SK-N-MC (cell line): ENCODE data around the gene CTSE.

Source experiments
- DNase-seq: peaks from one replicate; pipeline ENCODE4 v3.0.0-alpha.2; 2011; ENCODE audit warnings: low read depth, low spot score
- H3K27ac ChIP-seq: fragments of 200-600 bp; sonication (generic); 2 replicates; pipeline ENCODE4 v1.5.1; 2016; ENCODE audit warnings: mixed run types
- H3K36me3 ChIP-seq: fragments of 200-600 bp; sonication (generic); 2 replicates; pipeline ENCODE4 v1.6.1; 2017; ENCODE audit warnings: antibody characterized with exemption, low read length, mixed read lengths; ENCODE audit not compliant: insufficient read depth
- H3K4me3 ChIP-seq: fragments of 200-600 bp; sonication (generic); 2 replicates; pipeline ENCODE4 v1.5.1; 2016
- H3K9ac ChIP-seq: fragments of 200-600 bp; sonication (generic); 2 replicates; pipeline ENCODE4 v1.8.0; 2017; ENCODE audit warnings: mixed run types, mixed read lengths; ENCODE audit not compliant: insufficient read length
- H3K9me3 ChIP-seq: fragments of 200-600 bp; sonication (generic); 2 replicates; pipeline ENCODE4 v1.6.1; 2017; ENCODE audit warnings: low read depth, mild to moderate bottlenecking, antibody characterized with exemption, low read length, moderate library complexity, mixed read lengths
- EZH2 ChIP-seq: fragments of 200-600 bp; sonication (generic); IDR thresholded peaks from one replicate; pipeline ENCODE4 v1.6.1; 2017; ENCODE audit warnings: antibody characterized with exemption
- FOXP2 ChIP-seq: optimal IDR thresholded peaks from 2 replicates; pipeline ENCODE3; 2011; ENCODE audit warnings: mild to moderate bottlenecking, moderate library complexity; ENCODE audit not compliant: insufficient read depth; ENCODE audit errors: extremely low read length, control extremely low read depth
- POLR2AphosphoS5 ChIP-seq: IDR thresholded peaks from 2 replicates; pipeline ENCODE4 v1.6.1; 2012; ENCODE audit warnings: mild to moderate bottlenecking, low read depth, low read length, borderline replicate concordance

Gene CTSE

DNA sequence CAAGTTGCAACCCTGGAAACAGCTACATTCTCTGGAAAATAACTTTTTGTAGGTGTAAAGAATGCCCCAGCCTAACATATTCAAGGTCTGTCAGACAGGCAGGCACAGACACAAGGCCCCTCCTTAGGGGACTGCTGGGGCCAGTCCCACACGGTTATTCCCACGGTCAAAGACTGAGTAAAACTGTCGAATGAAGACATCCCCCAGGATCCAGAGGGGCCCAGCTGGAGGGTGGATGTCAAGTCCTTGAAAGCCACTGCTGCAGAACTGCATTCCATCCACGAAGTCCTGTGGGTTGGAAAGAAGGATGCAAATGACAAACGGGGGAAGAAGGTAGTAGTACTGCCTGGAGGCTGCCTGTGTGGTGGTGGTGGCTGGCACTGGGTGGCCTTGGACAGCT, 13.6 kb downstream of the CTSE start:
- no peak for DNase-seq

DNA sequence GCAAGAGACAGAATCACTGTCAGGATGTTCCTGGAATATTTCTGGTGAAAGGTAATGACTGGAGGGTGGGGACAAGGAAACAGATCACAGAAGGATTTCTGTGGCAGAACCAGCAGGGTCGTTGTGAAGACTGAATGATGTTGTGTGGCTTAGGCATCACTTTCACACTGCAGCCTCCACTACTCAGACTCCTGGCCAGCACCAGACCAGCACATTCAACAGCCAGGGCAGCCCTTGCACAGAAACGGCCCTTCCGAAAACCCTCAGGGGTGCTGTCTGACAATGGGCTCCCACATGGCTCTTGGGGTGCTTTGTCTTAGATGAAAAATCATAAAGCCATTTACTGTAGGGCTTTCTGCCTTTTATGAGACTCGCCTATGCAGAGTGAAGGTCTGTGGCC, 16.7 kb downstream of the CTSE start:
- Histone ChIP-seq H3K9ac (no peak overlapping the region), H3K36me3 (no peaks in the 10 kb centered on the region), H3K9me3 (no peaks in the 10 kb centered on the region), H3K4me3 (no peak overlapping the region), H3K27ac (no peak overlapping the region)
- no peak for TF ChIP-seq EZH2
- no peak for TF ChIP-seq POLR2AphosphoS5
- TF ChIP-seq FOXP2 = no peak
- DNase-seq = no peak

More for the DNA sequence above, 13.6 kb downstream of the CTSE start:
- Histone ChIP-seq H3K9me3 (no peaks in the 10 kb centered on the region), H3K27ac (no peak overlapping the region), H3K4me3 (no peak overlapping the region), H3K9ac (no peak overlapping the region), H3K36me3 (no peaks in the 10 kb centered on the region)
- no peak for TF ChIP-seq POLR2AphosphoS5
- TF ChIP-seq EZH2 = no peak
- no peak for TF ChIP-seq FOXP2

DNA sequence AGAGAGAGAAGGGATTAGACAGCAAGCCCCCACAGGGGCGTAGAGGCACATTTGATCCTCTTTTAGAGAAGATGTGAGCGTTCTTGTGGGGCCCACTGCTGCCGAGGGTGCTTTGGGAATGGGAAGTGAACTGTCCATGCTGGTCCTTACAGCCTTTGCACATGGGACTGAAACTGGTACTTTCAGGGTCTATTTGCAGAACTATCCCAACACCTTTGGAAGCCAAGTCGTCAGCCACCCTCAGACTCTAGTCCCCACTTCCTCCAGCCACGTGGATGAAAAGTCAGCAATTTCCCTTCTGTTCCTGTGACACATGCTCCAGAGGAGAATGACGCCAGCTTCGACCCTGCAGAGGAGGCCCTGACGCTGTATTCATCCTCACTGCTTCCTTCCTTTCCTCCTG, 17.9 kb downstream of the CTSE start:
- Histone ChIP-seq H3K9me3 (no peaks in the 10 kb centered on the region), H3K27ac (no peak overlapping the region), H3K4me3 (no peak overlapping the region), H3K36me3 (no peaks in the 10 kb centered on the region), H3K9ac (no peak overlapping the region)
- DNase-seq = no peak
- no peak for TF ChIP-seq POLR2AphosphoS5
- no peak for TF ChIP-seq EZH2
- TF ChIP-seq FOXP2 = no peak

DNA sequence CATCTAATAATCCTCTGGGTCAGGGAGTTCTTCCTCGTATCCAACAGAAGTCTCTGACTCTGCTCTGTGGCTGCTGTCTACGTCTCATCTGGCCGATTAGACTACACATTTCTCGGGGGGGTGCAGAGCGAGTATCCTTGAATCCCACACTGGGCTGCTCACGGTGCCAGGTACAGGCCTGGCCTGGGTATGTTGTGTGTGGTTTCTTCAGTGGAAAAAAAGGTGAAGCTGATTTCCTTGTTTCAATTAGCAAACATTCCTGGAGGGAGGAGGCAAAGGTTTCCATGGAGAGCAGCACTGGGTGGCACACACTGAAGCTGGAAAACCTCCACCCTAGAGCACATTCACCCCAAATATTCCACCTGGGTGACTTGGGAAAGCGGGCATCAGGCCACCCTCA, 18.5 kb downstream of the CTSE start:
- DNase-seq = no peak
- no peak overlapping the region for H3K4me3 ChIP-seq
- no peak for TF ChIP-seq POLR2AphosphoS5
- no peak for TF ChIP-seq EZH2
- no peak for TF ChIP-seq FOXP2

DNA sequence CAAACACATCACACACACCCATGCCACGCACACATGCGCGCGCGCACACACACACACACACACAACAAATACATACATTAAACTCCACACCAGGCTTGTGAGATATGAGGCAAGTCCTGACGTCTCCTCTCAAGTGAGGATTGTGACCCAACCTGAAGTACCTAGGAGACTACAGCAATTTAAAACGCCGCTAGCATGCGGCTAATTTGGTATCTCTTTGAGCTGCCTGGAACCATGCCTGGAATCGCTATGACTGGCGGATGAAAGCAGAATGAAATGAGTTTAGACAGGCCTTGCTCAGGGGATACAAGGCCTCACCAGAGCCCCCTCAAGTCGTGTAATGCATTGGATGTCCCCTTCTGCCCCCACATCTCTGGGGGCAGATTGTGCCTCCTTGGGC, 18.9 kb downstream of the CTSE start:
- DNase-seq = no peak
- Histone ChIP-seq H3K9me3 (no peaks in the 10 kb centered on the region), H3K4me3 (no peak overlapping the region), H3K36me3 (no peaks in the 10 kb centered on the region), H3K27ac (no peak overlapping the region), H3K9ac (no peak overlapping the region)
- no peak for TF ChIP-seq POLR2AphosphoS5
- no peak for TF ChIP-seq FOXP2
- TF ChIP-seq EZH2 = no peak

More for the DNA sequence above, 18.5 kb downstream of the CTSE start:
- H3K9me3 ChIP-seq = no peaks in the 10 kb centered on the region
- no peak overlapping the region for H3K27ac ChIP-seq
- H3K9ac ChIP-seq = no peak overlapping the region
- H3K36me3 ChIP-seq = no peaks in the 10 kb centered on the region

DNA sequence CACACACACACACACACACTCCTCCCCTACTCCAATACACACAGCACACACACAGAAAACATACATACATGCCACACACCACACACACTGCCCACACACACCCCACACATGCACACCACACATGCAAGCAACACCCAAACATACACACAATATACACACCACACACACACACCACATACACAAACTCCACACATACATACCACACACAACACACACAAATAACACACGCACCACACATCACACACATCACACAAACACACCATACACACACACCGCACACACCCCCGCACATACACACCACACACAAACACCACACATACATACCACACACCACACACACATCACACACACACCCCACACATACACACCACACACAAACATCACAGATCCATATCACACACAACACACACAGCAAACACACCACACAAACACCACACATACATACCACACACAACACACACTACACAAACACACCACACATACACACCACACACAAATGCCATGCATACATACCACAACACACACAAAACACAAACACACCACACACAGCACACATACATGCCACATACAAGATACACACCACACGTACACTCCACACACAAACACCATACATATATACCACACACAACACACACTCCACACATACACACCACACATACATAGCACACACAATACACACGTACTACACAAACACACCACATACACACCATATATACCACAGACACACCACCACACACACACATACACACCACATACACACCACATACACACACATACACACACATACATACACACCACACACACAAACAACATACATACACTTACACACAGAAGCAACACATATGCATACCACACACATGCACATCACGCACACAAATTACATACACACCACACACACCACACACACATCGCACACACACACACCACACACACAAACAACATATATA, 19.6 kb downstream of the CTSE start:
- TF ChIP-seq POLR2AphosphoS5 = no peak
- TF ChIP-seq EZH2 = no peak
- no peak for TF ChIP-seq FOXP2
- no peak for DNase-seq
- Histone ChIP-seq H3K4me3 (no peak overlapping the region), H3K9ac (no peak overlapping the region), H3K36me3 (no peaks in the 10 kb centered on the region), H3K9me3 (no peaks in the 10 kb centered on the region), H3K27ac (no peak overlapping the region)

DNA sequence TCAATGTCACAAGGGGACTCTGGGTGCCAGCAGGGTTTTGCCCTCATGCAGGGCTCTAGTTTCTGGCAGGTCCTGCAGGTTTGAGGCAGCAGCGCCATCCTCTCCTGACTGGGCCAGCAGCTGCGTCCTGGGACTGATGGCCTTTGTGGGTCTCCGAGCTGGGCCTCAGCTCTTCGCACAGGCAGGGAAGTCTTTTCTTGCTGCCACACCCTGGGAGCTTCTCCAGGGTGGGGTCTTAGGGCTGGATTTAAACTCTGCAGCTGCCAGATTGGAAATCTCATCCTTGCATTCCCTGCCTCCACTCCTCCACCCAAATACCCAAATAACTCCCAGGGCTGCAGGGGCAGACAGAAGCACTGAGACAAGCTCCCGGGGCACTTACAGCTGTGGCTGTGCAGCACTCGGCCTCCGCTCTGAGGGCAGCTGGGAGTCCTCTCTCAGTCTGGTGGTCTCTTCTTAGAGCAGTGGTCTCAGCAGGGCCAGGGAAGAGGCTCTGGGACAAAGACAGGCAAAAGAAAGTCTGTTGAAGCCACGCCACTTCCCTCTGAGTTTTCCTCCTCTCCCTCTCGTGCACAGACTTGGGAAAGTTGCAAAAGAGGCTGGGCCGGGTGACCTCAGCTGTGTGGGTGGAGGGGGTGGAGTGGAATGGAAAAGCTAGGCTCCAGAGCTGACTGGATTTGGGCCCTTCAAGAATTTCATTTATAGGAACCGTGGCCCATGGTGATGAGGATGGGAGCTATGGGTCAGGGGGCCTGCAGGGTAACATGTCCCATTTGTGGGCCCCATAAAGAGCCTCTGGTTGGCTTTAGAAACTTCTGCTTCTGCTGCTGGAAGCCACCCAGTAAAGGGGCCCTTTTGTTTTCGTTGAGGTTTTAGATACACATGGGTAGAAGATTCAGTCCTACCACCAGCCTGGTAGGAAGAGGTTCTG, 20.6 kb downstream of the CTSE start, which contains the start of gene RAB7B:
Gene RAB7B, minus strand, starts transcription at position 525 of the 931 bp plus-strand sequence. CDS start 9,260 bp downstream, outside the sequence.
- no peak within 1 kb of the TSS for H3K9ac ChIP-seq
- H3K36me3 ChIP-seq = no peaks in the 10 kb centered on the region
- no peak for DNase-seq
- H3K4me3 ChIP-seq = no peak within 1 kb of the TSS
- H3K9me3 ChIP-seq = no peaks in the 10 kb centered on the region
- TF ChIP-seq POLR2AphosphoS5 (no peak), FOXP2 (no peak), EZH2 (no peak)
- H3K27ac ChIP-seq = no peak within 1 kb of the TSS

DNA sequence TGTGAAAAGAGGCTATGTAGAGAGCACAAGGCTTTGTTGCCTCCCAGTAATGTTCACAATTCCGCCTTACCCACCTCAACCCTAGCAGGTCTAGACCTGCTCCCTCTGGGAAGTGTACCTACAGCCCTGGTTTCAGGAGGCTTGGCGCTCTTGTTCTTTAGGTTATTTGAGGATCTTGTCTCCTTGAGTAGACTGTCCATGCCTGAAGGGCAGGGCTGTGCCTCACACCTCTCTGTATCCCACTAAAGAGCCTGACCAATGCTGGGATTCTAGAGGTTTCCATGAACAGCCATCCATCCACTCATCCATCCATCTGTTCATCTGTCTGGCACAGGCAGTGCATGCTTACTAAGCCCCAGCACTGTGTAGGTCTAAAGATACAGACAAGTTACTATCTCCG, 21.5 kb downstream of the CTSE start:
- TF ChIP-seq FOXP2 (no peak), EZH2 (no peak), POLR2AphosphoS5 (no peak)
- no peak overlapping the region for H3K4me3 ChIP-seq
- H3K9ac ChIP-seq = no peak overlapping the region
- no peak for DNase-seq
- no peaks in the 10 kb centered on the region for H3K9me3 ChIP-seq
- H3K36me3 ChIP-seq = no peaks in the 10 kb centered on the region
- no peak overlapping the region for H3K27ac ChIP-seq
